OCI-LY7 (cell line): ENCODE results near the gene PET100. TPM values are rescaled to one million over a fixed set of nuclear protein-coding genes. Genes with fewer than 3 reads are reported as not detected.

Experiments used
- BruUV-seq: library from RNA; stranded (reverse); fragments of 400-500 nt; replicated peaks from 2 replicates; lab custom pipeline; 2021; lab: Mats Ljungman, UMichigan
- CTCF ChIA-PET: fragments of 300-600 bp; sonication (Branson Sonifier 250); formaldehyde crosslinking; loops from one replicate; lab custom pipeline; 2022; ENCODE audit warnings: antibody characterized with exemption; ENCODE audit not compliant: unreplicated experiment; lab: Charles Lee
- POLR2A ChIA-PET: fragments of 300-600 bp; sonication (Branson Sonifier 250); formaldehyde crosslinking; loops from one replicate; lab custom pipeline; 2022; ENCODE audit warnings: antibody characterized with exemption; lab: Charles Lee
- DNase-seq: peaks from one replicate; pipeline ENCODE4 v3.0.0-alpha.2; 2015; ENCODE audit warnings: low spot score
- H2AFZ ChIP-seq: fragments of 200-600 bp; sonication (generic), shearing (Covaris generic); 2 replicates; pipeline ENCODE4 v1.6.1; 2014; ENCODE audit warnings: mild to moderate bottlenecking, antibody characterized with exemption, low read length, moderate library complexity
- H3K27ac ChIP-seq: fragments of 200-600 bp; sonication (generic); 2 replicates; pipeline ENCODE4 v1.5.1; 2014; ENCODE audit warnings: mixed run types, low read depth, mild to moderate bottlenecking, moderate library complexity, low read length, inconsistent platforms; ENCODE audit not compliant: poor library complexity, severe bottlenecking
- H3K36me3 ChIP-seq: fragments of 200-600 bp; sonication (generic); 2 replicates; pipeline ENCODE4 v1.6.1; 2014; ENCODE audit warnings: mild to moderate bottlenecking, antibody characterized with exemption, low read length, moderate library complexity, mixed read lengths; ENCODE audit not compliant: insufficient read depth
- H3K4me1 ChIP-seq: fragments of 200-600 bp; sonication (generic); 2 replicates; pipeline ENCODE4 v1.5.1; 2014; ENCODE audit warnings: mild to moderate bottlenecking, low read length; ENCODE audit not compliant: insufficient read depth, poor library complexity, severe bottlenecking
- H3K4me2 ChIP-seq: fragments of 200-600 bp; sonication (generic); 2 replicates; pipeline ENCODE4 v1.6.1; 2014; ENCODE audit warnings: mild to moderate bottlenecking, low read length
- H3K4me3 ChIP-seq: fragments of 200-600 bp; sonication (generic); 2 replicates; pipeline ENCODE4 v1.5.1; 2014; ENCODE audit warnings: mild to moderate bottlenecking, low read depth, low read length; ENCODE audit not compliant: poor library complexity, severe bottlenecking
- H3K79me2 ChIP-seq: fragments of 200-600 bp; sonication (generic); 2 replicates; pipeline ENCODE4 v1.6.1; 2016; ENCODE audit warnings: low read depth, mild to moderate bottlenecking, low read length, moderate library complexity, mixed read lengths; ENCODE audit not compliant: insufficient read depth
- H3K9me2 ChIP-seq: fragments of 200-600 bp; sonication (generic); 2 replicates; pipeline ENCODE4 v1.6.1; 2016; ENCODE audit warnings: mild to moderate bottlenecking, low read length, mixed read lengths; ENCODE audit not compliant: insufficient read depth
- H3K9me3 ChIP-seq: fragments of 200-600 bp; sonication (generic); 2 replicates; pipeline ENCODE4 v1.6.1; 2014; ENCODE audit warnings: mild to moderate bottlenecking, mixed run types, low read length, mixed read lengths
- H4K20me1 ChIP-seq: fragments of 200-600 bp; sonication (generic); 2 replicates; pipeline ENCODE4 v1.6.1; 2014; ENCODE audit warnings: mild to moderate bottlenecking, antibody characterized with exemption, low read length, moderate library complexity, mixed read lengths; ENCODE audit not compliant: insufficient read depth
- EZH2phosphoT487 ChIP-seq: fragments of 200-600 bp; sonication (generic); IDR thresholded peaks from 2 replicates; pipeline ENCODE4 v1.6.1; 2018; ENCODE audit warnings: low read depth, borderline replicate concordance, mild to moderate bottlenecking, mixed run types, antibody characterized with exemption, low read length, moderate library complexity, mixed read lengths
- intact Hi-C: fragments of 100-400 bp; cut with micrococcal nuclease; formaldehyde crosslinking; loops from one replicate; pipeline ENCODE4 v1.10.0; 2022; ENCODE audit not compliant: unreplicated experiment
- total RNA-seq, 2 experiments: library from RNA; depleted of rRNA in 1 of 2; stranded (reverse); fragments of >200 nt in 1 of 2; shearing (Covaris generic) in 1 of 2; gene quantifications; 2 replicates each; pipeline ENCODE4 v1.2.3, GENCODE V29; 2014 to 2022
- TF ChIP-seq, protein P1 (sequence below): fragments of 200-600 bp; sonication (generic); conservative IDR thresholded peaks from 2 replicates; pipeline ENCODE4 v1.5.1; 2014; ENCODE audit warnings: mild to moderate bottlenecking, antibody characterized with exemption, low read length, moderate library complexity, mixed read lengths

PET100 gene
- total RNA-seq, 2 experiments from 2014 or later = 48.8 to 118 TPM

DNA sequence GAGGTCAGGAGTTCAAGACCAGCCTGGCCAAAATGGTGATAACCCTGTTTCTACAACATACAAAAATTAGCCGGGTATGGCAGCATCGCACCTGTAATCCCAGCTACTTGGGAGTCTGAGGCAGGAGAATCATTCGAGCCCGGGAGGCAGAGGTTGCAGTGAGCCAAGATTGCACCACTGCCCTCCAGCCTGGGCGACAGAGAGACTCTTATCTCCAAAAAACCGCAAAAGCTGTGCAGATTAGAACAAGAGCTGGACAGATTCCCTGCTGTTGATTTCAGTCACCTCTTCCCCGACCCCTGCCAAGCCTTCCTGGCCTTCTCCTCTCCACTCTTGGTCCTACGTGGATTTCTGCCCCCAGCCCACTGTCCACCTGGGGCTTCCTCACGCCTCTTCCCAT, 25.7 kb upstream of the PET100 start:
- CTCF ChIA-PET = no interaction called here

DNA sequence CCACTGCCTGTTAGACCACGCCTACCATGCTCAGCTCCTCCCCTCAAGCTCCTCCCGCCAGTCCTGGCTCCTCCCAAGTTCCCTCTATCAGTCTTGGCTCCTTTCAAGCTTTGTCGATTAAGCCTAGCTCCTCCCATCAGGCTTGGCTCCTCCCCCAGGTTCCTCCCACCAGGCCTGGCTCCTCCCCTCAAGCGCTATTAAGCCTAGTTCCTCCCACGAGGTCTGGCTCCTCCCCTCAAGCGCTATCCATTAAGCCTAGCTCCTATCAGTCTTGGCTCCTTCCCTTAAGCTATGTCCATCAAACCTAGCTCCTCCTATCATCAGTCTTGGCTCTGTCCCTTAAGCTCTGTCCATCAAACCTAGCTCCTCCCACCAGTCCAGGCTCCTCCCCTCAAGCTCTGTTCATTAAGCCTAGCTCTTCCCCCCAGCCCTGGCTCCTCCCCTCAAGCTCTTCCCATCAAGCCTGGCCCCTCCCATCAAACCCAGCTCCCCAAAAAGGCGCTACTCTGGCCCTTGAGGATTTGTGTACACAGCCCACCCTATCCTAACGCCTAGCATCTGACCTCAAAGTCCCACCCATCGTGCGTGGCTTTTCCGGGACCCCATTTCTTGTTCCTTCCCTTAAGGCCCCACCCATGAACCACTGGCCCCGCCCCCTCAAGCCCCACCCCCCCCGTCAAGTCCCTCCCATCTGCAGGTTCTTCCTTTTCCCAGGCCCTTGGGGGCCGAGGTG, 23.9 kb upstream of the PET100 start:
- H2AFZ ChIP-seq = peak overlapping the region; percentile 45; the same call in 1 of the 2 replicates
- intact Hi-C loops = no loop called here
- peak; percentile 96 for DNase-seq
- no peaks in the 10 kb centered on the region for H3K4me1 ChIP-seq
- BruUV-seq = no TSS peak
- H3K9me2 ChIP-seq = no peaks in the 10 kb centered on the region
- H3K79me2 ChIP-seq = no peaks in the 10 kb centered on the region
- H3K36me3 ChIP-seq = no peaks in the 10 kb centered on the region
- TF ChIP-seq, protein P1, sequence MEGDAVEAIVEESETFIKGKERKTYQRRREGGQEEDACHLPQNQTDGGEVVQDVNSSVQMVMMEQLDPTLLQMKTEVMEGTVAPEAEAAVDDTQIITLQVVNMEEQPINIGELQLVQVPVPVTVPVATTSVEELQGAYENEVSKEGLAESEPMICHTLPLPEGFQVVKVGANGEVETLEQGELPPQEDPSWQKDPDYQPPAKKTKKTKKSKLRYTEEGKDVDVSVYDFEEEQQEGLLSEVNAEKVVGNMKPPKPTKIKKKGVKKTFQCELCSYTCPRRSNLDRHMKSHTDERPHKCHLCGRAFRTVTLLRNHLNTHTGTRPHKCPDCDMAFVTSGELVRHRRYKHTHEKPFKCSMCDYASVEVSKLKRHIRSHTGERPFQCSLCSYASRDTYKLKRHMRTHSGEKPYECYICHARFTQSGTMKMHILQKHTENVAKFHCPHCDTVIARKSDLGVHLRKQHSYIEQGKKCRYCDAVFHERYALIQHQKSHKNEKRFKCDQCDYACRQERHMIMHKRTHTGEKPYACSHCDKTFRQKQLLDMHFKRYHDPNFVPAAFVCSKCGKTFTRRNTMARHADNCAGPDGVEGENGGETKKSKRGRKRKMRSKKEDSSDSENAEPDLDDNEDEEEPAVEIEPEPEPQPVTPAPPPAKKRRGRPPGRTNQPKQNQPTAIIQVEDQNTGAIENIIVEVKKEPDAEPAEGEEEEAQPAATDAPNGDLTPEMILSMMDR = no peak
- TF ChIP-seq EZH2phosphoT487 = no peak
- peak overlapping the region; percentile 23; the same call in 1 of the 2 replicates for H3K4me2 ChIP-seq
- H3K9me3 ChIP-seq = no peaks in the 10 kb centered on the region
- H3K4me3 ChIP-seq = peak overlapping the region; percentile 26
- no peak overlapping the region for H3K27ac ChIP-seq
- ChIA-PET CTCF (interaction anchor here (0.5 to 1.5 kb wide), 13 partner anchors 9 to 1169 kb away, joined by 3 to 14 read pairs (median 3); no protein-coding TSS in a partner anchor), POLR2A (interaction anchor here (0.6 to 1.3 kb wide), 13 partner anchors 9 to 462 kb away, joined by 3 to 10 read pairs (median 4); partner anchors contain the start of genes MAP2K7, PET100, SNAPC2 and TIMM44)
- no peaks in the 10 kb centered on the region for H4K20me1 ChIP-seq

More for the DNA sequence above, 25.7 kb upstream of the PET100 start:
- H3K4me3 ChIP-seq = no peak overlapping the region
- H3K4me2 ChIP-seq = no peak overlapping the region
- DNase-seq = no peak
- H3K27ac ChIP-seq = no peak overlapping the region
- H3K4me1 ChIP-seq = no peaks in the 10 kb centered on the region
- intact Hi-C loops = no loop called here
- TF ChIP-seq, protein P1 = no peak
- no peak for TF ChIP-seq EZH2phosphoT487
- POLR2A ChIA-PET = no interaction called here
- no peaks in the 10 kb centered on the region for H4K20me1 ChIP-seq
- H3K36me3 ChIP-seq = no peaks in the 10 kb centered on the region
- no peaks in the 10 kb centered on the region for H3K79me2 ChIP-seq
- H2AFZ ChIP-seq = no peak overlapping the region
- no peaks in the 10 kb centered on the region for H3K9me3 ChIP-seq
- no TSS peak for BruUV-seq
- H3K9me2 ChIP-seq = no peaks in the 10 kb centered on the region

DNA sequence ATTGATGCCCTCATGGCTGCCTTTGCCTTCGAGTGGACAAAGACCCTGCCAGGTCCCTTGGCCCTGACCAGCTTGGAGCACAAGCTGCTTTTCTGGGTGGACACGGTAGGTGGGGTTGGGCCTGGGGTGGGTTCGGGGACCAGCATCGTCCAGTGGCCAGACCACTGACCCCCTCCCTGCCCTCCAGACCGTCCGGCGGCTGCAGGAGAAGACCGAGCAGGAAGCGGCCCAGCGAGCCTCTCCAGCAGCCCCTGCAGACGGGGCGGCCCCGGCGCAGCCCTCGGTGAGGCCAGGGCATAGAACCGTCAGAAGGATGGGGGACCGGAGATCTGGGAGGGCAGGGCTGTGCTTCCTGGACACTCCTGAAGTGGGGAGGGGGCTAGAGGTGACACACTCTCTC, 23.3 kb upstream of the PET100 start:
- no peaks in the 10 kb centered on the region for H3K79me2 ChIP-seq
- no TSS peak for BruUV-seq
- H3K4me2 ChIP-seq = no peak overlapping the region
- H3K36me3 ChIP-seq = no peaks in the 10 kb centered on the region
- POLR2A ChIA-PET = interaction anchor here (0.6 to 1.3 kb wide), 5 partner anchors 9 to 463 kb away, joined by 3 to 10 read pairs (median 4); partner anchors contain the start of genes PET100, TIMM44 and XAB2
- H3K9me3 ChIP-seq = no peaks in the 10 kb centered on the region
- H4K20me1 ChIP-seq = no peaks in the 10 kb centered on the region
- no peaks in the 10 kb centered on the region for H3K9me2 ChIP-seq
- TF ChIP-seq EZH2phosphoT487 = no peak
- TF ChIP-seq, protein P1 = no peak
- intact Hi-C loops = no loop called here
- H3K4me3 ChIP-seq = no peak overlapping the region
- no peak for DNase-seq
- no peaks in the 10 kb centered on the region for H3K4me1 ChIP-seq
- H2AFZ ChIP-seq = no peak overlapping the region
- H3K27ac ChIP-seq = no peak overlapping the region
- CTCF ChIA-PET = interaction anchor here (0.6 to 0.9 kb wide), 2 partner anchors 8 to 49 kb away, joined by 3 read pairs; no protein-coding TSS in a partner anchor
